GM18909 (cell line): Measurements from ENCODE around the gene OR4K14.
"Not testable (repeated sequence)": the region's sequence is repeated elsewhere in the genome, so short reads cannot be mapped to it uniquely, and the experiment has no call there.

Experiments used
- ATAC-seq: cut with Tn5 transposase; IDR thresholded peaks from one replicate; pipeline ENCODE4 v1.9.1; 2021; ENCODE audit warnings: mild to moderate bottlenecking; ENCODE audit not compliant: unreplicated experiment, poor library complexity

The OR4K14 gene, protein sequence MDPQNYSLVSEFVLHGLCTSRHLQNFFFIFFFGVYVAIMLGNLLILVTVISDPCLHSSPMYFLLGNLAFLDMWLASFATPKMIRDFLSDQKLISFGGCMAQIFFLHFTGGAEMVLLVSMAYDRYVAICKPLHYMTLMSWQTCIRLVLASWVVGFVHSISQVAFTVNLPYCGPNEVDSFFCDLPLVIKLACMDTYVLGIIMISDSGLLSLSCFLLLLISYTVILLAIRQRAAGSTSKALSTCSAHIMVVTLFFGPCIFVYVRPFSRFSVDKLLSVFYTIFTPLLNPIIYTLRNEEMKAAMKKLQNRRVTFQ

DNA sequence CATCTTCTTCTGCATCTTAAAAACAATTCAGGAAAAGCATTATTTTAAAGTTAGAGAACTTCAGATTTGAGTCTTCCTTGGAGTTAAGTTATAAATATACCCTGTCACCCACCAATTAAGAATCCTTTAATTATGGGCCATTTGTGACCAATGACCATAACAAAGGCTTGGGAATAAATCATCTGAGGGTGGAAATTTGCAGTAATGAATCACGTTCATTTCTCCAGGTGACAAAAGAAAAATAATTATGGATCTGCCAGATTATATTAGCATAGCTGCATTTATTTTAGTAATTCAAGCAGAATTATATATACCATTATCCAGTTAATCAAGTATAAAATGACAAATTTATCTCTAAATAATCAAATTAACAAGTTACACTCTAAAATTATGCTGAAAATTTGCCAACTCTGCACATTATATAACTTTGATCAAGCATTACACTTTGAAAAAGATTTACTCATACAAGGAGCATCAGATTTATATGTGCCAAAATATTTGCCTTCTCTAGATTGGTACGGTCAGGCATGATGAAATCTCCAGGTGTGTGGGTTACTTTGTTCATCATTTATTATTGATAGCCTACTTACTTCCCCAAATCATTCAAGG, at the start of gene OR4K14:
TSS of gene OR4K14 (minus strand) at position 51 of the 609 bp plus-strand sequence. CDS start 4,114 bp downstream, outside the sequence.
- no peak for ATAC-seq

DNA sequence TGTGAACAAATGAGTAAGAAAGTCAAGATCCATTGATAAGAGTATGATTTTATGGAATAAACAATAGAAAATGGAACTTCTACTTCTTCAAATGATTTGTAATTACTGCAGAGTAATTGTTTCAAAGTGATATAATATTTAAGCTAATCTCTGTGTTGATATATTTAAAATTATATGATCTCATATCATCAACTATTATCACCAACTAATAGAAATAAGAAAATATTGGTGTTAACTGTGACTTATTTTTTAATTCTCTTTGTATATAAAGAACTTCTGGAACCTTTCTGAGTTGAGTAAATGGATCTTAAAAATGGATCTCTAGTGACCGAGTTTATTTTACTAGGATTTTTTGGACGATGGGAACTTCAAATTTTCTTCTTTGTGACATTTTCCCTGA, 40.6 kb upstream of the OR4K14 start, which contains the start of gene OR4L1:
TSS of gene OR4L1 (plus strand) at position 301 of the 400 bp plus-strand sequence. CDS start at position 301, 0 bp downstream.
- no peak for ATAC-seq

DNA sequence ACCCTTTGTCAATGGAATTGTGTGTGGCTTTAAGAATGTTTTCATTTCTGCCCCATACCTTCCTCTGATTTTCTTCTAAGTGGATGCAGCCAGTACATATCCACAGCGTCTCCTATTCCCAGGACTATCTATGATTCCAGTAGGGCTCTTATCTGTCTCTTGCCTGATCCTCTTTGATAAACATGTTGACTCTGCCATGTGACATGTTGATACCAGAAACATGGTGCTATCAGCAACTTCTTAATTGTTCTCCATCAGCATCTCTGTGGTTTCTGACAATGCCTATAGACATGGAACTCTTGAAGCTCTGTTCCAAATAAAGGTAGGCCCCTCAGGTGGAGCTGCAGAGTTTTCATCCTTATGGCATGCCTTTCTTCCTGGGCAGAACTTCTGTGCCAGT, 29.1 kb upstream of the OR4K14 start:
- no peak for ATAC-seq

DNA sequence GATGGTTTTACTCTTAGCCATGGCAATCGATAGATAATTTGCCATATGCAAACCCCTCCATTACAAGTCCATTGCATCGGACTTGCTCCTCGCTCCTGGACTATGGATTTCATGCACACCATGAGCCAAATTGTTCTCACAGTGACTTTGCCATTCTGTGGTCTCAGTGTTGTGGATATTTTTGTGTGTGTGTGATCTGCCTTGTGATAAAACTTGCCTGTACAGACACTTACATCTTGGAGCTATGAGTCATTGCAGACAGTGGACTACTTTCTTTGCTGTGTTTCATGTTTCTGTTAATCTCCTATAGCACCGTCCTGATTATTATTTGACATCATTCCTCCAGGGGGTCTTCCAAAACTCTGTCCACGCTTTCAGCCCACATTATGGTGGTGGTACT, 25.1 kb upstream of the OR4K14 start:
- no peak for ATAC-seq

DNA sequence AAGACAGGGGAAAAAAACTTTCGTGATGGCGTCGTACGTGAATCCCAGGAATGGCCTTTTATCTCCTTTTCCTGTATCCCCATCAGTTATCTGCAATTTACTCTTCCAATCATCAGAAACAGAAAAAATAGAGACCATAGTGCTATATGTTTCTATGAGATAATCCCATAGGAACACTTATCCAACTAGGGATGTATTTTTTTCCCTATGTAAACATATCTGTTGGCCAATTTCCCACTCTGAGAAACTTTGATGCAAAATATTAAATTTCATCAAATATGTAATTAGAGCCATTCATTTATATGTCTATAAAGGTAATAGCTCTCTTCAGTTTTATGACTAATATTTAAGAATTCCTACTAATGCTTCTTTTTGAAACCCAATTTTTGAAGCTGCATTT, 16.8 kb upstream of the OR4K14 start, which contains the start of gene OR4K13:
TSS of gene OR4K13 (minus strand) at position 101 of the 400 bp plus-strand sequence. CDS start 1,280 bp downstream, outside the sequence.
- no peak for ATAC-seq

DNA sequence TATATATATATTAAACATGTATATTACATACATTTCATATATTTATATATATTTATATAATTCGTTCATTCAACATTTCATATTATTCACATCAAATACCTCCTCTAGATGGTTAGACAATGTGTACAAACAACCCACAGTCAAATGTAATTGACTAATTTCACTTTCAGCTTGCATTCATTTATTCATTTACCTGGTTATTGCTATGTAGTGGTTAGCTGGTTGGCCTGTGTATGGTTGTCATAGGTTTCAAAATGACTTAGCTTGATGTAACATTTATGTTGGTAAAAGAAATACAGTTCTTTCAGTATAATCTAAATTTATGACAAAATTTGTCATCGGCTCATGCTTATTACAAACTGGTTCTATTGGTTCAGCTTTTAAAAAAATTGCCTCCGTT, 16.3 kb upstream of the OR4K14 start:
- ATAC-seq: no peak

DNA sequence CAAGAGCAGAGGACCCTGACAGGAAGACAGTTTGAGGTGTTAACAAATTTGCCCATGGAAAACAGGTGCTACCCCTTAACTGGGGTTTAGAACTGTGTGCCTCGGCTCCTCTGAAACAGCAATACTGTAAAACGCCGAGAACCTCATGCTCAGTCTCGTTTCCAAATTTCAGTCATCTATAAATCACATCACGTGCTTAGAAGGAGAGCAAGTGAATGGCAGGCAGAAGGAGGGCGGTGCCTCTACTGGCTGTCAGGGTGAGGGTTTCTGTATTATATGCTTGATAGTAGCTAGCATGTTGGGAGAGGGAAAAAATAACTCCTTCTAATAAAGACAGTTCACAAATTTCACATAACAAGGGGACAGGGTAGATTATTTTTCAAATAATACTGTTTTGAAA, 12.0 kb upstream of the OR4K14 start:
- no peak for ATAC-seq

DNA sequence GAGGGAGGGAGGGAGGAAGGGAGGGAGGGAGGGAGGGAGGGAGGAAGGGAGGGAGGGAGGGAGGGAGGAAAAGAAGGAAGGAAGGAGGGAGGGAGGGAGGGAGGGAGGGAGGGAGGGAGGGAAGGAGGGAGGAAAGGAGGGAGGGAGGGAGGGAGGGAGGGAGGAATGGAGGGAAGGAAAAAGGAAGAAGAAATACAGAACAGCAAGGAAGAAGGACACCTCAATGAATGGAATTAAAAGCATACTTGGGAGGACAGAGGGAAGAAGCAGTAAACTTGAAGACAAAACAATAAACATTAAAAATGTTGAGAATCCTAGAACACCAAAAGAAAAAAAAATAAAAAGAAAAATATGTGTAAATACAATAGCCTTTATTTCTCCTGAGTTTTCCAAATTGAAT, 11.0 kb downstream of the OR4K14 start:
- no peak for ATAC-seq

DNA sequence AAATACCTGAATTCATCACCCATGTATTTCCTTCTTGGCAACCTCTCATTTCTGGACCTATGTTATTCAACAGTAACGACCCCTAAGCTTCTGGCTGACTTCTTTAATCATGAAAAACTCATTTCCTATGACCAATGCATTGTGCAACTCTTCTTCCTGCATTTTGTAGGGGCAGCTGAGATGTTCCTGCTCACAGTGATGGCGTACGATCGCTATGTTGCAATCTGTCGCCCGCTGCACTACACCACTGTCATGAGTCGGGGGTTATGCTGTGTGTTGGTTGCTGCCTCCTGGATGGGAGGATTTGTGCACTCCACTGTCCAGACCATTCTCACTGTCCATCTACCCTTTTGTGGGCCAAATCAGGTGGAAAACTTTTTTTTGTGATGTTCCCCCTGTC, 16.8 kb downstream of the OR4K14 start:
- ATAC-seq: no peak

DNA sequence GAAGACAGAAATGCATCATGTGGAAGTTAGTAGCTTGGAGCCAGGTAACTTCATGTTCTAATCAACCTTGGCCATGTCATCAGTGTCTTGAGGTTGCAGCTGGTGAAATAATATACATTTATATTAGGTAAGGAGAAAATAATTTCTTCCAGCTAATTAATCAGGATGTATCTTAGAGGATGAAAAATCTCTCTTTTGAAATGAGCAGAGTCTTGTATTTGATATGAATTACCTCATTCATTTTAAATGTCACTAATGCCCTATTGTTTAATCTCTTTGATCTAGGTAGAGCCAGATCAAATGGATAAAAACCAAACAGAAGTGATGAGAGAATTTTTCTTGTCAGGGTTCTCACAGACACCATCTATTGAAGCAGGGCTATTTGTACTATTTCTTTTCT, 17.2 kb downstream of the OR4K14 start, which contains the start of gene OR4Q2:
TSS of gene OR4Q2 (plus strand) at position 301 of the 400 bp plus-strand sequence.
- ATAC-seq: no peak

DNA sequence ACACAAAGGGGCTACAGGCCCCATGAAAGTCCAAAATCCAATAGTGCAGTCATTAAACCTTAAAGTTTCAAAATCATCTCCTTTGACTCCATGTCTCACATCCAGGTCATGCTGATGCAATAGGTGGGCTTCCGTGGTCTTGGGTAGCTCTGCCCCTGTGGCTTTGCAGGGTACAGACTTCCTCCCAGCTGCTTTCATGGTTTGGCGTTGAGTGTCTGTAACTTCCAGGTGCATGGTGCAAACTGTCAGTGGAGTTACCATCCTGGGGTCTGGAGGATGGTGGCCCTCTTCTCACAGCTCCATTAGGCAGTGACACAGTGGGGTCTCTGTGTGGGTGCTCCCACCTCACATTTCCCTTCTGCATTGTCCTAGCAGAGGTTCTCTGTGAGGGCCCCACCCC, 25.7 kb downstream of the OR4K14 start:
- no peak for ATAC-seq

DNA sequence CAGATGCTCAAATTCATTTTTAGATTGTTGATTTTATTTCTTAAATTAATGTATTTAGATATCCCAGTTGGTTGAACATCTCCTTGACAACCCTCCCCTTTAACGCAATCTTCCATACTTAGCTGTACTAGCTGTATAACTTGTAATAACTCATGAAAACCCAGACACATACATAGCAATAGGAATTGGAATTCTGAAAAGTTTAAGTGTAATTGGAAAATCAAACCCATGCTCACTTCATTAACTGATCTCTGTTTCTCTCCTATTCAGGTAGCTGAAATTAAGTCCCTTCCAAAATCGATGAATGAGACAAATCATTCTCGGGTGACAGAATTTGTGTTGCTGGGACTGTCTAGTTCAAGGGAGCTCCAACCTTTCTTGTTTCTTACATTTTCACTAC, 43.8 kb downstream of the OR4K14 start, which contains the start of gene OR4K15:
TSS of gene OR4K15 (plus strand) at position 301 of the 400 bp plus-strand sequence. CDS start at position 301, 0 bp downstream.
- ATAC-seq: no peak

DNA sequence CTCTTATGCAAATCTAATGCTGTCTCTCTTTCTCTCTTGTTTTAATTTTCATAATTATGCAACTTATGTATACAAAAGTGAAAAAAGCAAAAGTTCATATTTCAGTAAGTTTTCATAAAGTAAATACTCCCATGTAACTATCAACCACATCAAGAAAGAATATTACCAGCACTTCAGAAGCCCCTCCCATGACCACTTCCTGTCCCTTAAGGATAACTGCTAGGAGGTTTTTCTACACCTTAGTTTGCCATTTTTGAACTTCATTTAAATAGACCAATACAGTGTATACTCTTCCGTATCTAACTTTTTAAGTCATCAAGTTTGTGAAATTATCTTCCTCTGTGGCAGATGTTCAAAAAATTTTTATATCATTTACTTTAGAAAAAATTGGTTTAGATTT, 44.3 kb downstream of the OR4K14 start:
- ATAC-seq: no peak

DNA sequence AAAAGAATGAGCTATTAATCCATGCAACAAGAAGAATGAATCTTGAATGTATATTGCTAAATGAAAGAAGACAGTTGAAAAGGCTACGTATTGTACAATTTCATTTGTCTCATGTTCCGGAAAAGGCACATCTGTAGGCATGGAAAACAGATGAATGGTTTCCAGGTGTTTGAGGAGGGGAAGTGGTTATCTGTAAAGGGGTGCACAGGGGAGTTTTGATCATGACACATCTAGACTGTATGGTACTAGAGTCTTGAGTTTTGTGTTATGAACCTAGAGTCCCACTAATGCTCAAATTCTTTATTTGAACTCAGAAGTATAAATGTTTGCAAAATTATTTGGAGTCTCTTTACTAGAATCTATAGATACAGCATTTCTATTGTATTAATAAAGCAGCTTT, 49.4 kb downstream of the OR4K14 start:
- not testable (repeated sequence) for ATAC-seq
